Middle frontal gyrus (tissue), 1 donor: ENCODE measurements around the gene TRAF3.
A peak's percentile ranks its signal among the peaks of the same experiment; 100 is the strongest.
"Not testable (repeated sequence)": the region's sequence is repeated elsewhere in the genome, so short reads cannot be mapped to it uniquely, and the experiment has no call there.

Source experiments
- DNase-seq: peaks from one replicate; pipeline ENCODE4 v3.0.0-alpha.2; 2015; ENCODE audit warnings: low spot score; ENCODE audit errors: extremely low spot score

The TRAF3 gene

DNA sequence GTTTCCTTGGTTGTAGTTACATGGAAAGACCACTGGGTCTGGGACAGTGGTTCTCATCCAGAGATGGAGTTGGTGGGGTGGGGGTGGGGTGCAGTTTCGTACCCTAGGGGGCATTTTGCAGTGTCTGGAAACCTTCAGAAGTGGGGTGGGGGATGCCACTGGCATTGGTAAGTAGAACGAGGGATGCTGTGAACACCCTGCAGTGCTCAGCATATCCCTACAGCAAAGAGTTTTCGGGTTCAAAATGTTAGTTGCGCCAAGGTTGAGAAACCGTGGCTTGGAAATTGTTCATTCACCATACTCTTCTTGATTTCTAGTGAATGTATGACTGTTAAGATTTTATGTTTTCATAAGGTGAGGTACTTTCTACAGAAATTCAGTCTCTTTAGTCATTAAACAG lies 28.7 kb downstream of the TRAF3 start:
- no peak for DNase-seq

- no peak for DNase-seq
Observed at GRCh38 chr14:102806447-102806846, 29.2 kb downstream of the TRAF3 start.

GRCh38 chr14:102807013-102807406 lies 29.8 kb downstream of the TRAF3 start:
- DNase-seq: no peak

GRCh38 chr14:102809870-102810269 lies 32.6 kb downstream of the TRAF3 start:
- no peak for DNase-seq

GRCh38 chr14:102810523-102810922 lies 33.3 kb downstream of the TRAF3 start:
- no peak for DNase-seq

- no peak for DNase-seq
Observed at GRCh38 chr14:102811254-102811963, 34.2 kb downstream of the TRAF3 start.

- DNase-seq: no peak
Observed at GRCh38 chr14:102811971-102812370, 34.7 kb downstream of the TRAF3 start.

DNA sequence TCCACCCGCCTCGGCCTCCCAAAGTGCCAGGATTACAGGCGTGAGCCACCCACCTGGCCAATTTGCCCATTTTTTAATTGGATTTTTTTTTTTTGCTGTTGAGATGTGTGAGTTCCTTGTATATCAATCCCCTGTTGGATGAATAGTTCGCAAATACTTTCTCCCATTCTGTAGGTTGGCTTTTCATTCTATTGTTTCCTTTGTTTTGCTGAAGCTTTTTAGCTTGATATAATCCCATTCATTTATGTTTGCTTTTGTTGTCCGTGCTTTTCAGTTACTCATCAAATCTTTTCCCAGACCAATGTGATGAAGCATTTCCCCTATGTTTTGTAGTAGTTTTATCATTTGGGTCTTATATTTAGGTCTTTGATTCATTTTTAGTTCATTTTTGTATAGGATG lies 36.4 kb downstream of the TRAF3 start:
- no peak for DNase-seq

DNA sequence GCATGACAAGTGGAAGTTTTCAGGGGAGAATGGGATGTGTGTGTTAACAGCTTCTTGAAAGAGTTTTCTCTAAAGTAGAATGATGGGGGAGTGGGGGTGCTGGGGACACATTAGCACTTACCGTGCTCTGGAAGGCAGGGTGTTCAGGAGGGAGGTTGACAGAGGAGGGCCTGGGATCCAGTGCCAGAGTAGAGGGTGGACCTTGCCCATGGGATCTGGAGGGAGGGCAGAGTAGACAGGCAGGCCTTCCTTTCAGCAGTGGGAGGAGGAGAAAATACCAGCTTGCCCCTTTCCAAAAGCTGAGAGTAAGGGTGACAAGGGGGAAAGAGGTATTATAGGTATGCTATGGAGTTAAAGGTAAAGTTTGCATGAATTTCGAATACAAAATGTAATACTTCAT lies 40.1 kb downstream of the TRAF3 start:
- DNase-seq: no peak

- DNase-seq: no peak
Observed at GRCh38 chr14:102817942-102818940, 41.0 kb downstream of the TRAF3 start.

- DNase-seq: no peak
Observed at GRCh38 chr14:102819176-102819628, 42.0 kb downstream of the TRAF3 start.

DNA sequence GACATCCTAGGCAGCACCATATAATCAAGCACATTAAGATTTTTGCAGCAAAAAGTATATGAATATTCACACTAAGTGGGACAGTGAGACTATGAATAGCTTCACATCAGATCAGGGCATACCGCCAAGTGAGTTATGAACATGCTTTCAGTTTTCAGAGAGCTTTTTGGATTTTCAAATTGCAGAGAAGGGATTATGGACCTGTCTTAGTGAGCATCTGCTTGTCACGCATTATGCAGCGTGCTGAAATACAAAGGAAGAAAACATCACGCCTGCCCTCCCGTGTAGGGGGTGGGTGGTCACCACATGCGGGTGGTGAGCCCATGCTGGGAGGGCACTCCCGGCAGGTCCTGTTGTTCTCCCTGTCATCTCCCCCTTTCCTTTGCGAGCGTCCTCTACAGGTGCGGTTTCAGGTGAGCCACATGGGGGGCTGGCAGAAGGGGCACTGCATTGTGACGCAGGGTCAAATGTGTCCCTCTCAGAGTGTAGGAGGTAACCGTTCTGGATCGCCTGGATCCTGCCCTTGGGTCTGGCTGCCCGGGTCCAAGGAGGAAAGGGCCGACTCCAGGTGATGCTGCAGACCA lies 42.6 kb downstream of the TRAF3 start:
- peak; percentile 38 for DNase-seq

DNA sequence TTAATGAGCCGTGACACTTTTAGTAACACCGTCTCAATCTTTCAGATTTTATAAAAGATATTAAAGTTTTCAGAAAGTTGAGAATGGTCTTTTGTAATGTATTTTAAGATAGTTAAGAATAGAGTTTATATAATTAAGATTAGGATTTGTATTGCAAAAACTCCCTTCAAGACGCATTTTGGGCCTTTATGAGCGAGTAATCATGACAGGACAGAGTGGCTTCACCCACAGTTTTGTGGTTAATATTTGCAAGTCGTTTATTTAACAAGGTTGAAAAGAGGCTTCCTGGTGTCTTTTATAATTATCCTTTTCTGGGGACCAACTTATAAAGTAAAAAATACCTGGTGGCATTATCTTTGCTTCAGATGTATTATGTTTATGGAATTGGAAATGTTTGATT lies 44.0 kb downstream of the TRAF3 start:
- no peak for DNase-seq

DNA sequence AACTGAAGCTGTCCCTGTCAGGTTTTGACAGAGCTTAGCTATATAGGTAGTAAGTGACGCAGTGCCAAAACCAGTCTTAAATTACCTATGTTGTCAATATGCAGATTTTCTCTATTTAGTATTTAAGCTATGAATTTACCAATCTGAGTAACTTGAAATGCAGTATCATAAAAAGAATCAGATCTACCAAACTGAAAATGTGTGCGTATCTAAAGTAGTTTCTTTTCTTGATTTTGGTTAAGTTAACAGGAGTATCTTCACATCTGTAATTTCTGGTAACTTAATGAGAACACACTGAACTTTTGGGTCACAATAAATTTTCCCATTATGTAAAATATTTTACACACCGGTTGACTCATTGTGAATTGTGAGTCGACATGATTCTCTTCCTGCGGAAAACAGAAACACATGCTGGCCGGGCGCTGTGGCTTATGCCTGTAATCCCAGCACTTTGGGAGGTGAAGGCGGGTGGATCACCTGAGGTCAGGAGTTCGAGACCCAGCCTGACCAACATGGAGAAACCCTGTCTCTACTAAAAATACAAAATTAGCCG lies 45.1 kb downstream of the TRAF3 start:
- DNase-seq: no peak

- DNase-seq: not testable (repeated sequence)
Observed at GRCh38 chr14:102822887-102823286, 45.6 kb downstream of the TRAF3 start.

DNA sequence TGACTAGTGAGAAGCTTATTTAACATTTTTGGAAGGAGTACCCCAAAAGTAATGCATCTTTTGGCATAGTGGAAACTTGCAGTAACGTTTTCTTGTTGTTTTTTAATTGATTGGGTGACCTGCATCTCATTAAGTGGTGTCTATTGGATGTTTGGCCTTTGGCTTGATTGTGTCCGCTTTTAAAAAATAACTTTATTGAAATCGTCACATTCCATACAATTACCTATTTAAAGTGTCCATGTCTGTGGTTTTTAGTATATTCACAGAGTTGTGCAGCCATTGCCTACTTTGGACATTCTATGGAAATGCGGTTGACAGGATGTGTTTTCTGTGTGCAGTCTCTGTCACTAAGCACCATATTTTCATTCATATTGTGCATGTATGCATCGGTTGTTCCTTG lies 46.3 kb downstream of the TRAF3 start:
- DNase-seq: no peak

- no peak for DNase-seq
Observed at GRCh38 chr14:102824832-102825231, 47.6 kb downstream of the TRAF3 start.

GRCh38 chr14:102825307-102826095 lies 48.3 kb downstream of the TRAF3 start:
- no peak for DNase-seq

DNA sequence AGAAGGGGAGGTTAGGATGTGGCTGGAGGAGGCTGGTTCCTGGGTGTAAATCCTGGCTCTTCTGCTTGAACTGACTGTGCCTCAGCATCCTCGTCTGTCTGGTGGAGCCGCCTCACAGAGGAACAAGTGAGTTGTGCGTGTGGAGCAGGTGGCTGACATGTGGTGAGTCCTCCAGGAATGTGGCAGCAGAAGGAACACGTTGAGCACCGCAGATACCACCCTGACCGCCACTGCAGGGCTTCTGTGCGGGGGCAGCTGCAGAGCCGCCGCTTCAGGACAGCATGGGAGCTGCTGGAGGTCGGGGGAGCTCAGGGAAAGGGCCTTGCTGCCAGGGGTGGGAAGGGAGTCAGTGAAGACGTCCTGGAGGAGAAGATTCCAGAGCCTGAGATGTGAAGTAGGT lies 48.9 kb downstream of the TRAF3 start:
- no peak for DNase-seq

GRCh38 chr14:102826751-102827675 lies 49.8 kb downstream of the TRAF3 start:
- DNase-seq: no peak
